Stimulated activated CD8-positive, alpha-beta memory T cell treated with anti-CD3 and anti-CD28 coated beads, Interleukin-7, amount 100 ng/mL, for 48 hours (primary cell): ENCODE measurements around the gene LLGL2.
"Not testable (repeated sequence)": the region's sequence is repeated elsewhere in the genome, so short reads cannot be mapped to it uniquely, and the experiment has no call there.

Experiments
- DNase-seq, 2 donors: peaks; one replicate each; pipeline ENCODE4 v3.0.0-alpha.2; 2020; ENCODE audit warnings: low read depth in 1 of 2; ENCODE audit errors: extremely low read depth in 1 of 2

LLGL2 gene

DNA sequence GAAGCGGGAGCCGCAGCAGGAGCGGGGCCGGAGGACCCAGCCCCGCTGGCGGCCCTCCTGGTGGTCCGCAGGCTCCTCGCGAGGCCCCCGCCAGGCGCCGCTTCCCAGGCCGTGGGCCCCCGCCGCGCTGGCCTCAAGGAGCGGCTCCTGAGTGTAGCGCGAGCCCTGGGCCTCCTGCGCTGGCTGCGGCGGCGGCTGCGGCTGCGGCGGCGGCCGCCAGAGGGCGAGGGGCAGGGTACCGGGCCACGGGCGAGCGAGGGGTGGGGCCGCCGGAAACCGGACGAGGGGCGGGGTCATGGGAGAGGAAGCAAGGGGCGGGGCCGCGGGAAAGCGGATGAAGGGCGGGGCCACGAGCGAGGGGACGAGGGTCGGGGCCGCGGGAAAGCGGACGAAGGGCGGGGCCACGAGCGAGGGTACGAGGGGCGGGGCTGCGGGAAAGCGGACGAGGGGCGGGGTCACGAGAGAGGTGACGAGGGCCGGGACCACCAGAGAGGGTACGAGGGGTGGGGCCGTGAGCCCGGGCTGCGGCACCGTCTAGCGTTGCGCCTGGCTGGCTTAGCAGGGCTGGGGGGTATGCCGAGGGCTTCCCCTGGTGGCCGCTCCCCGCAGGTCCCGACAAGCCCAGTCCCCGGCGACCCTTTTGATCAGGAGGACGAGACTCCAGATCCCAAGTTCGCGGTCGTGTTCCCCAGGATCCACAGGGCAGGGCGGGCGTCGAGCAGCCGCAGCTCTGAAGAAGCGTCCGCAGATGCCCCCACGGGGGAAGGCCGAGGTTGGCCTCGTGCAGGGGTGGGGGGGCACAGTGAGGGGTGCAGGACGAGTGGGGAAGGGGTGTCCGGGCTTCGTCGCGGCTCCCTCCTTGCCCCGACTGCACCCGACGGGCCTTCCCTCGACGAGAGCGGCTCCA lies 63.8 kb downstream of the LLGL2 start:
- peak; percentile 83 to 92 for DNase-seq

DNA sequence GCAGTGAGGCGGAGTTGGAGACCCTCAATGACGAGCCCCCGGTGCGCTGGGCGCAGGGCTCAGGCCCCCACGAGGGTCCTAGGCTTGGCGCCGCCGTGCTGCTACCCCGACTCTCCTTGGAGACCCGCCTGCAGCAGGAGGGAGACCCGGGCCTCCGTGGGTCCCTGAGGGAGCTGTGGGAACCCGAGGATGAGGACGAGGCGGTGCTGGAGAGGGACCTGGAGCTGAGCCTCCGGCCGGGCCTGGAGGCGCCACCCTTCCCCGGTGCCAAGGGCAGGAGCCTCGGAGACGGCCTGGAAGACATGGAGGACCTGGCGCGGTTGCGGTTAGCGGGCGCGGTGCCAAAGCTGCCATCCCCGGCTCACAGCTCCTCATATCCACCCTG lies 64.4 kb downstream of the LLGL2 start:
- no peak for DNase-seq

DNA sequence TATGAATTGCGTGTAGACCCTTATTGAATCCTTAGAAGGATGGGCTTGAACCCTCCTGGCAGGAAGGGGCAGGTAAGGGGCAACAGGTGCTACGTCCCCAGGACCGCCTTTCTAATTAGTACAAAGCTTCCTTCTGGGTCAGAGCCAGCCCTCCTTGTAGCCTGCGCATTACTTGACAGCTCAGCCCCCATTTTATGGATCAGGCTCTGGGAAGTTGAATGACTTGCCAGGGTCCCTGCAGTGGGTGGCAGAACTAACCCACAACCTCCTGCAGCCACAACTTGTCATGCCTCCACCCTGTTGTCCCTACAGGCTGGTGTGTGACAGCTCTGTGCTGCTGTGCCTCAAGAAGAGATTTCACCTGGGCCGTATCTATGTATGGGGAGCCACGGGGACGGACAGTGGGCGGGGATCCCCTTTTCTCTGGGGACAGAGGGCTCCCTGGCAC lies 64.8 kb downstream of the LLGL2 start:
- no peak for DNase-seq

DNA sequence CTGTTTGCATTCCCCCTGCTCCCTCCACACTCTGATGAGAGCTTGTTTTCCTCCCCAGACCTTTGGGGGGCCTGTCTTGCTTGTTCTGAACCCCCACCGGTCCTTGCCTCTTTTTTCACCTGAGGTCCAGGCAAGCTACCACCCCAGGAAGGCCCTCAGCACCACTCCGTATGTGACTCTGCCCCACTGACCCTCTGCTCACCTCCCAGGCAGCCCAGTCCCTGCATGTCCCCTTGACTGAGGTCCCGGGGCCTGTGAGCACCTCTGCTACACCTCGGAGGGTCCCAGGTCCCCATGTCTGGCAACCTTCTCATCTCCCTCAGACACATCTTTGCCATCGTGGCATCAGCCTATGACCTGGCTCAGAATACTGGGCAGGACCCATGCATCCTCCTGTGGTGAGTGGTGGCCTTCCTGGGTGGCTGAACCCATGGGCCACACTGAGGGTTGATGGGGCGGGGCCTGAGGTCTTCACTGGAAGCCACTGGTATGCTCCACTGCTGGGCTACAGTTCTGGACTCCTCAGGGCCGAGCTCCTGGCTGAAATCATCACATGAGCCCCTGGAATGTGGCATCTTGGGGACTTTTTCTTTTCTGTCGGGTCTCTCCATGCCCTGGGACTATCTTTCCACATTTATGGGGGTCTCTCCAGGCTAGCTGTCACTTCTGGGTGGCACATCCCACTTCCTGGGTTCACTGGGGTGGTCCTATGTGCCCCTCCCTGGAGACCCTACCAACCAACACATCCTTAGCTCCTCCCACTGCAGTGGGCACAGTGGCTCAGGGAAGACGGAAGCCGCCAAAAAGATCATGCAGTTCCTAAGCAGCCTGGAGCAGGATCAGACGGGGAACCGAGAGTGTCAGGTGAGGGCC lies 65.6 kb downstream of the LLGL2 start:
- DNase-seq, result no peak

DNA sequence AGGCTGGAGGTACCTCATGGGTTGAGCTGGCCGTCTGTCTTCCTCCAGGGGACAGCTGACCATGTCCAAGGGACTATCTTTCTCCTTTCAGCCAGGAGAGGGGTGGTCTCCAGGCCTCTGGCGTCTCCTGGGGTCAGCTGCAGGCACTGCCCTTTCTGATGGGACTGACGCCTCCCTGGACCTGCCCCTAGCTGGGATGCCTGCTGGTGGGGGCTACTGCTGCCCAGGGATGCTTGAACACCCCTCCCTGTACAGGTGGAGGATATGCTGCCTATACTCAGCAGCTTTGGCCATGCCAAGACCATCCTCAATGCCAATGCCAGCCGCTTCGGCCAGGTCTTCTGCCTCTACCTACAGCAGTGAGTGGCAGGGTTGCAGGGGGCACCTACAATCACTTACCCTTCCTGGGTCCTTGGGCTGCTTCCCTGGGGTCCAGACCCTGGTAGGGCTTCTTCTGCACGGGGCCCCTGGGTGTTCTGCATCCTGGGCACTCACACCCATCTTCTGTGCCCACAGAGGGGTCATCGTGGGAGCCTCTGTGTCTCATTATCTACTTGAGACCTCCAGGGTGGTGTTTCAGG lies 66.3 kb downstream of the LLGL2 start:
- no peak for DNase-seq

DNA sequence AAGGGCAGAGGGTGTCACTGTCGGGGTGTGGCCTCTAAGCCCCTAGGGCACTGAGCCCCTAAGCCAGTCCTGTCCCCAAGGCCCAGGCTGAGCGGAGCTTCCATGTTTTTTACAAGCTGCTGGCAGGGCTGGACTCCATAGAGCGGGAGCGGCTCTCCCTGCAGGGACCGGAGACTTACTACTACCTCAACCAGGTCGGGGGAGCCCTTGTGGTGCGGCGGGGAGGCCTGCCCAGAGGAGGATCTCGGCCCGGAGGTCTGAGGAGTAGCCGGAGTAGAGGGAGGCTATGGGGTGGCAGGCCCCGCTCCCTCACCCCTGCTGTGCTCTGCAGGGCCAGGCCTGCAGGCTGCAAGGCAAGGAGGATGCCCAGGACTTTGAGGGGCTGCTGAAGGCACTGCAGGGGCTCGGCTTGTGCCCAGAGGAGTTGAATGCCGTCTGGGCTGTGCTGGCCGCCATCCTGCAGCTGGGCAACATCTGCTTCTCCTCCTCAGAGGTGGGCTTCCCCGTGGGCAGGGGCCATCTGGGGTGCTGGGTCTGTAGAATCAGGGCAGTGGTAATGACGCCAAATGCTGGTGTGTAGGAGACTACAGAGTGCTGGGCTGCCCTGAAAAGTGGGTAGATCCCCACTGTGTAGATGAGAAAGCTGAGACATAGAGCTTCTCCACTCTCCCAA lies 67.0 kb downstream of the LLGL2 start:
- DNase-seq, result no peak

DNA sequence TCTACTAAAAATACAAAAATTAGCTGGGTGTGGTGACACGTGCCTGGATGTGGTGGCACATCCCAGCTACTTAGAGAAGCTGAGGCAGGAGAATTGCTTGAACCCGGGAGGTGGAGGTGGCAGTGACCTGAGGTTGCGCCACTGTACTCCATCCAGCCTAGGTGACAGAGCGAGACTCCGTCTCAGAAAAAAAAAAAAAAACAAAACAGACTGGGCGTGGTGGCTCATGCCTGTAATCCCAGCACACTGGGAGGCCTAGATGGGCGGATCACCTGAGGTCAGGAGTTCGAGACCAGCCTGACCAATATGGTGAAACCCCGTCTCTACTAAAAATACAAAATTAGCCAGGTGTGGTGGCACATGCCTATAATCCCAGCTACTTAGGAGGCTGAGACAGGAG lies 67.9 kb downstream of the LLGL2 start:
- not testable (repeated sequence) for DNase-seq

DNA sequence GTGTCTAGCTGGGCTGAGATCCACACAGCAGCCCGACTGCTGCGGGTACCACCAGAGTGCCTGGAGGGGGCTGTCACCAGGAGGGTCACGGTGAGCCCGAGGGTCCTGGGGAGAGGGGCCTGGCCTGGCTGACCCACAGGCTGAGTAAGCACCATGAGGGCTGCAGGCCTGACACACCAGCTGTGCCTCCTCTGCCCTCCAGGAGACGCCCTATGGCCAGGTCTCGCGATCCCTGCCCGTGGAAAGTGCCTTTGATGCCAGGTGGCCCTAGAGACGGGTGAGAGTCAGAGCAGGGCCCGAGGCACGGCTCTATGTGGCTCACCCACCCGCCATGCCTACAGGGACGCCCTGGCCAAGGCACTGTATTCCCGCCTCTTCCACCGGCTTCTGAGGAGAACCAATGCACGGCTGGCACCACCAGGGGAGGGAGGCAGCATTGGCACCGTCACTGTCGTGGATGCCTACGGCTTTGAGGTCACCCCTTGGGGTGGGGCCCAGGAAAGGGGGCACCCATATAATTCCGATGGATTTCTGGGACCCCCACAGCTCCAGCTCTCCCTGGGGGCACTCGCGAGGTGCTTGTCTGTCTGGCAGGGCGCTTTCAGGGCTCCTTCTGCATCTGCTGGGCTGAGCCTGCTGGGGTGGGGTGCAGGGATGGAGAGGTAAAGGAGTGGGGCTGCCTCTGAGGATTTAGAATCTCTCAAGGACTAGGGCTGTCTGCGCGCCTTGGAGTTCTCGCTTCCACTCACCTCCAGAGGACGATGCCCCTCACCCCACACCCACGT lies 69.2 kb downstream of the LLGL2 start:
- no peak for DNase-seq

DNA sequence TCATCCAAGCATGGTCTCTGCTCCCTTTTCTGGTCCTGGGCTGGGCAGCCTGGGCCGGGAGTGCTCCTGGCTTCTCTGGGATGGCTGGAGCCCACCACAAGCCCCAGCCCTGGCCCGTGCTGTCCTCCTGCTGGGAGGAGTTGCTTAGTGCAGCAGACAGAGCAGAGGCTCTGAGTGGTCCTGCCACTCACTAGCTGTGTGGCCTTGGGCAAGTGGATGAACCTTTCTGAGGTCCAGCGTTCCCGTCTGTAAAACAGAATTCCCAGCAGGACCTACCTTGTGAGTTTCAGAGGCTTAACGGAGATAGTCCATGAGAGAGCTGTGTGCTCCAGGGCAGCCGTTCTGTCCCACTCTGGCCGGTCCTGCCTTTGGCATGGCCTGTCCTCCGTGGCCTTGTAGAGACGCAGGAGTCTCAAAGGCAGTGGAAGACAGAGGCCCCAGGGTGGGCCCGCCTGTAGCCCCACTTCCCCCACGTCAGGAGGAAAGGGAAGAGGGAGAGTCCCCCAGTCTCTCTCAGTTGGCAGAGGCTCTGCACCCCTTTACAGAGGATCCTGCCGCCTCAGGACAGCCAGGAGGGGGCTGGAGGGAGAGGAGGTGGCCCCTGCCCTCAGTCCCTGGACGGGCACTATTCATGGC lies 69.9 kb downstream of the LLGL2 start:
- DNase-seq, result no peak

DNA sequence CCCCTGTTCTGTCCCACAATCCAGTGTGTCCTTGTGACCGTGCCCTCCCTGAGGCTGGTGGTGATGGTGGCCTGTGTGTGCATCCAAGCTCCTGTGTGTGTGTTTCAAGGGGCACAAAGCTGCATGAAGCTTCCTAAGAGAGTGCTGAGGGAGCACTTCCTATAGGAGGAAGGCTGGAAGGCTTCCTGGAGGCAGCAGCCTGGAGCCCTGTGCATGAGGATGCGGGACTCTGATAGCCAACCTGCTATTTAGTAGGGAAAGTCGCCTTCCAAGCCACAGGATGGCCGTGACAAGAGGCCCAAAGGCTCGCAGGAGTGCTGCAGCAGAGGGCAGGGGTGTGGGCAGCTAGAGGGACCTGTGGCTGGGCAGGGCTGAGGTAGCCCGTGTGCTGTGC lies 70.4 kb downstream of the LLGL2 start:
- no peak for DNase-seq

DNA sequence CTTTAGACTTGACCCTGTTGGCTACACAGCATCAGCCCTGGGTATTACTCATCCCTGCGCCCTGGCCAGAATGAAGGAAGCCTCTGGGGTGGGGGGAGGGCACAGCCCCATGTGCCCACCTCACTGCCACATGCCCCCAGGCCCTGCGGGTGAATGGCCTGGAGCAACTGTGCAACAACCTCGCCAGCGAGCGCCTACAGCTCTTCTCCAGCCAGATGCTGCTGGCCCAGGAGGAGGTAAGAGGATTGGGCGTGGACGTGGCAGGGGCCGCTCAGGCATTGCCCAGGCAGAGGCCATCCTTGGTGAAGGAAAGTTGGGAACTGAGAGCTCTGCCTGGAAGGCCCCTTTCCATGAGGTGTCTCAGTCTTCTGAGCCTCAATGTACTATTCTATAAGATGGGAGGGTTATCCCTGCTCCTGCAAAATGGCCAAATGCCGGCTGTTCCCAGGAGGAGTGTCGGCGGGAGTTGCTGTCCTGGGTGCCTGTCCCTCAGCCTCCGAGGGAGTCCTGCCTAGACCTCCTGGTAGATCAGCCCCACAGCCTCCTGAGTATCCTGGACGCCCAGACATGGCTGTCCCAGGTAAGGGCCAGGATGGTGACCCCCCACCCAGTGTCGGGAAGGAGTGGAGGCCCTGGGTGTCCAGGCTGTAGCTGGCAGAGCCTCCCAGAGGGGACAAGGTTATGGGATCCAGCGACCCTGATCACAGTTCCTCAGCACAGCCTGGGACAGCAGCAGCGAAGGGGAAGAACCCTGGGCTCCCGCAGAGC lies 71.0 kb downstream of the LLGL2 start:
- no peak for DNase-seq

DNA sequence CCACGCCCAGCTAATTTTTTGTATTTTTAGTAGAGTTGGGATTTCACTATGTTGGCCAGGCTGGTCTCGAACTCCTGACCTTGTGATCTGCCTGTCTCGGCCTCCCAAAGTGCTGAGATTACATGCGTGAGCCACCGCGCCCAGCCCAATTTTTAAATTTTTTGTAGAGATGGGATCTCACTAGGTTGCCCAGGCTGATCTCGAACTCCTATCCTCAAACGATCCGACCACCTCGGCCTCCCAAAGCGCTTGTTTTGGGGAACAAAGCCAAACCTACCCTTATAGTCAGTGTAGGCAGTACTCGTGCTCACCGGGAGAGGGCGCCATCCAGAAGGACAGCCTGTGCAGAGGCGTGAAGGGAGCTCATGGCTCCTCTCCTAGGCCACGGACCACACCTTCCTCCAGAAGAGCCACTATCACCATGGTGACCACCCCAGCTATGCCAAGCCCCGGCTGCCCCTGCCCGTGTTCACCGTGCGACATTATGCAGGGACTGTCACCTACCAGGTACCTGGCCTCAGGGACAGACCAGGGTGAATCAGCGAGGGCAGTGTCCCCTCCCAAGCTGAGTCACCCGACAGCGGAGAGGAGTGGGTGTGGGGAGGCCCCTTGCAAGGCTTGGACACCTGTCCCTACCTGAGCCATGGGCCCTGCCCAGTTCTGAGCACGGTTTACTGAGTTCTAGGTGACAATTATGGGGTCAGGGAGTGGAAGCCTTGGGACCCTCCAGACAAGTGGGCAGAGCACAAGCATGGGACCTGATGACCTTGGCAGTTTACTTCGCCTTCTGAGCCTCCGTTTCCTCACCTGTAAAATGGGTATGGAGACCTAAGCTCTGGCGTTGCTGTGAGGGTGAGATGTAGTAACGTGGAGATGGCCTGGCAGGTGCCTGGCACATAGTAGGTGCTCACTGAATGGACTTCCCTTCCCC lies 75.8 kb downstream of the LLGL2 start:
- DNase-seq, result peak in 1 of 2 donors; percentile 57

DNA sequence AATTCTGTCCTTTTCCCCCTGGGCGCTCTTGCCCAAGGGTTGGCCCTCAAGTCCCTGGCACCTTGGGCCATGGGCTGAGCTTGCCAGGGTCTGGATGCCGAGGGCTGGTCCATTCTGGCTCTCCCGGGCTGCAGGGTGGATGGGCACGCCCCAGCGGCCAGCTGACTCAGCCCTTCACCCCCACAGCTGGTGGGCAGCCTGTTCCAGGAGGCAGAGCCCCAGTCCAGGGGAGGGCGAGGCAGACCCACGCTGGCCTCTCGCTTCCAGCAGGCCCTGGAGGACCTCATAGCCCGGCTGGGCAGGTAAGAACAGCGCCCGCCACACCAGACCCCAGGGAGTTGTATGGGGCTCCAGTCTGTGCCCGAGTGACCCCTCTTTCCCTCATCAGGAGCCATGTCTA lies 77.1 kb downstream of the LLGL2 start:
- DNase-seq, result no peak

DNA sequence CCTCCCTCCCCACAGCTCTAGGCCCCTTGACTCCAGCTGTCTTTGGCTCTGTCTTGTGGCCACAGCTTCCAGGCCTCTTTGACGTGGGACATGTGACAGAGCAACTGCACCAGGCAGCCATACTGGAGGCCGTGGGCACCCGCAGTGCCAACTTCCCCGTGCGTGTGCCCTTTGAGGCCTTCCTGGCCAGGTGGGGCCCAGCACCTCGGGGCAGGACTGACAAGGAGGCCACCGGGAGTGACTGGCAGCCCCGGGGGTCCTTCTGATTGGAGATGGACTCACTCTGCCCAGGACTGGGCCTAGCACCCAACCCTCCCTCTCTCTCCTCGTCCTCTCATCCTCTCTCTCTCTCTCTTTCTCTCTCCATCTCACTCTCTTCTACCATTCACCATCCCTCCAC lies 77.6 kb downstream of the LLGL2 start:
- no peak for DNase-seq

DNA sequence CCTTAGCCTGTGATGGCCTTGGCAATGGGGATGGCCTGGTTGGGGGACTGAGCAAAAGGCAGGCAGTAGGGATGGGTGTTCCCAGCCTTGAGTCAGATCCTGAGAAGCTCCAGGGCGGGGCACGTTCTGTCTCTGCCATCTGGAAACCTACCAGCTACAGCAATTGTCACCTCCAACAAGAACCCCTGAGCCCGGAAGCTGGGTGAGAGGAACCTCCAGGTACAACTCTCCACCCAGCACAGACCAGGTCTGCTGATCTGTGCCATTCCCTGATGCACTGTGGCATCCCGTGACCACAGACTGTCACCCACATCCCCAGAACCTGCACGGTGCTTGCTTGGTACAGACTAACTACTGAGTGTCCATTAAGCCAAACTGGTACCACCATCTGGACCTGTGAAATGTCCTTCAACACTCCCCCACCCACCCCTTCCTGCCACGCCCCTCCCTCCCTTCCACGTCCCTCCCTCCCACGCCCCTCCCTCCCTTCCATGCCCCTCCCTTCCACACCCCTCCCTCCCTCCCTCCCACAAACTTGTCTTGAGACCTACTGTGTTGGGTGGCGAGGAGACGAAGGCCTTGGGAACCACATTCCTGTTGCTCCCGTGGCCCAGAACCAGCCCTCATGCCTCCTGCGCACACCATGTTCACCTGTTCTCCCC lies 78.7 kb downstream of the LLGL2 start:
- DNase-seq, result no peak

DNA sequence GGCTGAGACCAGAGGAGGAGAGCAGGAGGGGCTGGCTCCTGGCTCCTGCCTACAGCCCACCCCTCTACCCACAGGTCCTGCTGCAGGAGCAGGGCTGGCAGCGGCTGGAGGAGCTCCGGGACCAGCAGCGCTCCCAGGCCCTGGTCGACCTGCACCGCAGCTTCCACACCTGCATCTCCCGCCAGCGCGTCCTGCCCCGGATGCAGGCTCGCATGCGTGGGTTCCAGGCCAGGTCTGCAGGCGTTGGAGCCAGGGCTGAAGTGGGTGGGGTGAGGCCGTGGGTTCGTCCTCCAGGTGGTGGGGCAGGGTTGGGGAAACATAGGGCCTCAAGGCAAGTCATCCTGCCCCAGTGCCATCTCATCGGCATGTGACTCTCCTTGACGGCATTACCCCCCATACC lies 80.3 kb downstream of the LLGL2 start:
- no peak for DNase-seq

DNA sequence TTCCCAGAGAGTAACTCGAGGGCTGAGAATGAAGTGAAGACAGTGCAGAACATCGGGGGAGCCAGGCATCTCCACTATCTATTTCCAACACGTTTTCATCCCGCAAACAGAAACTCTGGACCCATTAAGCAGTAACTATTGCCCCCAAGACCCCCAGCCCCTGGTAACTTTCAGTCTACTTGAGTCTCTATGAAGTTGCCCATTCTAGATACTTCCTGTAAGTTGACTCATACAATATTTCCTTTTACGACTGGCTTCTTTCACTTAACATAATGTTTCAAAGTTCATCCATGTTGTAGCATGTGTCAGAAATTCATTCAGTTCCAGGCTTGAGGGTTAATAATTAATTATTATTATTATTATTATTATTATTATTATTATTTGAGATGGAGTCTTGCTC lies 81.6 kb downstream of the LLGL2 start:
- DNase-seq, result no peak
